OCI-LY3 (cell line): ENCODE data around the gene SPINDOC.

Experiments used
- EZH2phosphoT487 ChIP-seq: fragments of 200-600 bp; shearing (Covaris generic); IDR thresholded peaks from 2 replicates; pipeline ENCODE4 v1.6.1; 2018; ENCODE audit warnings: antibody characterized with exemption, mixed run types, low read depth
- TF ChIP-seq, protein P1 (sequence below): fragments of 200-600, 300-600 bp; sonication (generic); IDR thresholded peaks from 2 replicates; pipeline ENCODE4 v1.5.1; 2014; ENCODE audit warnings: antibody characterized with exemption, low read length, low read depth

DNA sequence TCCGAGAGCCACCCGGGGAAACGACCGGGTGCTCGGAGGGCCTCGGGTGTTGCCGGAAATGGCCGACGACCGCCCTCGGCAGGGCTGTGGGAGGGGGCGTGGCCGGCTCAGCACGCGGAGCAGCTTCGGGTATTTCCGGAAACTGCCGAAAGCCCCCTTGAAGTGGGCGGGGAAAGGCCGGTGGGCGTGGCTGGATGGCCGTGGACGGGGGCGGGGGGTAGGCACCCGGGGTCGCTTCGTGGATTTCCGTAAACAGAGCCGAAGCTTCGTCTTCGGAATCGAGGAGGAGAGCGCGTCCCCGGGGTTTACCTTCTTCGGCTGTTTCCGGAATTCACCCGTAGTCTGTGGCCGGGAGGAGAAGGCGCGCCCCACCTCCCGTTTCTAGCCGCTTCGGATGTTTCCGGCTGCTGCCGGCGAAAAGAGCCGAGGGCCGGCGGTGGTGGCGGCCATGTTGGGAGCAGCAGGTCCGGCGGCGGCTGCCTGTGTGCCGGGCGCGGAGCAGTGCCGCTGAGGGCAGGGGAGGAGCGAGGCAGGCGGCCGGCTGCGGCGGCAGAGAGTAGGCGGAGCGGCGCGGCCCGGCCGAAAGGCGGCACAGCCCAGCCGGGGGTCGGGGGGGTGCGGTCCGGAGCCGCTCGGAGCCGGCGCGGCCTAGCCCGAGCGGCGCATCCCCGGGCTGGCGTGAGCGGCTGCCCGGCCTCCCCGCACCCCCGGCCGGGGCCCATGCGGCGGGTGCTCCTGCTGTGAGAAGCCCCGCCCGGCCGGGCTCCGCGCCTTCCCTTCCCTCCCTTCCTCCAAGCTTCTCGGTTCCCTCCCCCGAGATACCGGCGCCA, 25.6 kb downstream of the SPINDOC start, which contains the start of gene MARK2:
- no peak for TF ChIP-seq EZH2phosphoT487
- TF ChIP-seq, protein P1, sequence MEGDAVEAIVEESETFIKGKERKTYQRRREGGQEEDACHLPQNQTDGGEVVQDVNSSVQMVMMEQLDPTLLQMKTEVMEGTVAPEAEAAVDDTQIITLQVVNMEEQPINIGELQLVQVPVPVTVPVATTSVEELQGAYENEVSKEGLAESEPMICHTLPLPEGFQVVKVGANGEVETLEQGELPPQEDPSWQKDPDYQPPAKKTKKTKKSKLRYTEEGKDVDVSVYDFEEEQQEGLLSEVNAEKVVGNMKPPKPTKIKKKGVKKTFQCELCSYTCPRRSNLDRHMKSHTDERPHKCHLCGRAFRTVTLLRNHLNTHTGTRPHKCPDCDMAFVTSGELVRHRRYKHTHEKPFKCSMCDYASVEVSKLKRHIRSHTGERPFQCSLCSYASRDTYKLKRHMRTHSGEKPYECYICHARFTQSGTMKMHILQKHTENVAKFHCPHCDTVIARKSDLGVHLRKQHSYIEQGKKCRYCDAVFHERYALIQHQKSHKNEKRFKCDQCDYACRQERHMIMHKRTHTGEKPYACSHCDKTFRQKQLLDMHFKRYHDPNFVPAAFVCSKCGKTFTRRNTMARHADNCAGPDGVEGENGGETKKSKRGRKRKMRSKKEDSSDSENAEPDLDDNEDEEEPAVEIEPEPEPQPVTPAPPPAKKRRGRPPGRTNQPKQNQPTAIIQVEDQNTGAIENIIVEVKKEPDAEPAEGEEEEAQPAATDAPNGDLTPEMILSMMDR, result no peak
